ENCODE data around the gene RXRB.
"Not testable (repeated sequence)": the region's sequence is repeated elsewhere in the genome, so short reads cannot be mapped to it uniquely, and the experiment has no call there.

The RXRB gene

DNA sequence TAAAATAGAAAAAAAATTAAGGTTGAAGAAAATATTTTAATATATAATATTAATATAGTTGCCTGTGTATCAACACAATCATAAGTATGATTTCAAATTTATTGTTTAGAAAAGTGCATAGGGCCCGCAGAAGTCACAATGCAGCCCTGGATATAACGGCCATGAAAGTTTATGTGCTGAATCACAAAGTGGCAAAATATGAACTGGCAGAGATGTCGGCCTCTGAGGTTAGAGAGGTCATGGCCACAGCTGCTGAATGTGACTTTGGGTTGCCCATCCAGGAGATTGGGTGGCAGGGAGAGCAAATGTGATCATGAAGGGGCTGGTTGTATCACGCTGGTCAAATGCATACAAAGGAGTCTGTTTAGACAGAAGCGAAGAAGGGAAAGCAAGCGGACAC is 43.9 kb downstream of the RXRB start:
- TF ChIP-seq ARNTL (CRISPR knock-in tag; IDR thresholded peaks at IDR 0.05; ENCODE audit: borderline replicate concordance, low read depth) (no peak), TSHZ2 (CRISPR knock-in tag; IDR thresholded peaks at IDR 0.05) (no peak)
- TF ChIP-seq, protein P1, sequence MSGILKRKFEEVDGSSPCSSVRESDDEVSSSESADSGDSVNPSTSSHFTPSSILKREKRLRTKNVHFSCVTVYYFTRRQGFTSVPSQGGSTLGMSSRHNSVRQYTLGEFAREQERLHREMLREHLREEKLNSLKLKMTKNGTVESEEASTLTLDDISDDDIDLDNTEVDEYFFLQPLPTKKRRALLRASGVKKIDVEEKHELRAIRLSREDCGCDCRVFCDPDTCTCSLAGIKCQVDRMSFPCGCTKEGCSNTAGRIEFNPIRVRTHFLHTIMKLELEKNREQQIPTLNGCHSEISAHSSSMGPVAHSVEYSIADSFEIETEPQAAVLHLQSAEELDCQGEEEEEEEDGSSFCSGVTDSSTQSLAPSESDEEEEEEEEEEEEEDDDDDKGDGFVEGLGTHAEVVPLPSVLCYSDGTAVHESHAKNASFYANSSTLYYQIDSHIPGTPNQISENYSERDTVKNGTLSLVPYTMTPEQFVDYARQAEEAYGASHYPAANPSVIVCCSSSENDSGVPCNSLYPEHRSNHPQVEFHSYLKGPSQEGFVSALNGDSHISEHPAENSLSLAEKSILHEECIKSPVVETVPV (CRISPR knock-in tag; IDR thresholded peaks at IDR 0.05) = no peak

GRCh38 chr6:33154349-33154748 is 46.1 kb downstream of the RXRB start:
- no peak for ATAC-seq
- no peak for TF ChIP-seq ZNF565 (CRISPR knock-in tag; conservative IDR thresholded peaks at IDR 0.05; ENCODE audit: low read depth)
- TF ChIP-seq ZNF70 (CRISPR knock-in tag; IDR thresholded peaks at IDR 0.05) = no peak
- no peak for TF ChIP-seq ARNTL (CRISPR knock-in tag; IDR thresholded peaks at IDR 0.05; ENCODE audit: borderline replicate concordance, low read depth)
- no peak for TF ChIP-seq TSHZ2 (CRISPR knock-in tag; IDR thresholded peaks at IDR 0.05)
- TF ChIP-seq OSR1 (CRISPR knock-in tag; IDR thresholded peaks at IDR 0.05) = no peak

More for the DNA sequence above, 43.9 kb downstream of the RXRB start:
- ATAC-seq = no peak

GRCh38 chr6:33151050-33151449 is 49.4 kb downstream of the RXRB start:
- TF ChIP-seq GLIS3 (CRISPR knock-in tag; IDR thresholded peaks at IDR 0.05) (no peak), RARB (CRISPR knock-in tag; IDR thresholded peaks at IDR 0.05) (no peak), ZNF8 (CRISPR knock-in tag; IDR thresholded peaks at IDR 0.05) (no peak), OSR1 (CRISPR knock-in tag; IDR thresholded peaks at IDR 0.05) (no peak), CSDC2 (CRISPR knock-in tag; IDR thresholded peaks at IDR 0.05) (no peak), BACH2 (CRISPR knock-in tag; IDR thresholded peaks at IDR 0.05; ENCODE audit: borderline replicate concordance) (no peak), ZC3H10 (CRISPR knock-in tag; IDR thresholded peaks at IDR 0.05) (no peak)
- TF ChIP-seq, protein P2, sequence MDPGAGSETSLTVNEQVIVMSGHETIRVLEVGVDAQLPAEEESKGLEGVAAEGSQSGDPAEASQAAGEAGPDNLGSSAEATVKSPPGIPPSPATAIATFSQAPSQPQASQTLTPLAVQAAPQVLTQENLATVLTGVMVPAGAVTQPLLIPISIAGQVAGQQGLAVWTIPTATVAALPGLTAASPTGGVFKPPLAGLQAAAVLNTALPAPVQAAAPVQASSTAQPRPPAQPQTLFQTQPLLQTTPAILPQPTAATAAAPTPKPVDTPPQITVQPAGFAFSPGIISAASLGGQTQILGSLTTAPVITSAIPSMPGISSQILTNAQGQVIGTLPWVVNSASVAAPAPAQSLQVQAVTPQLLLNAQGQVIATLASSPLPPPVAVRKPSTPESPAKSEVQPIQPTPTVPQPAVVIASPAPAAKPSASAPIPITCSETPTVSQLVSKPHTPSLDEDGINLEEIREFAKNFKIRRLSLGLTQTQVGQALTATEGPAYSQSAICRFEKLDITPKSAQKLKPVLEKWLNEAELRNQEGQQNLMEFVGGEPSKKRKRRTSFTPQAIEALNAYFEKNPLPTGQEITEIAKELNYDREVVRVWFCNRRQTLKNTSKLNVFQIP (CRISPR knock-in tag; IDR thresholded peaks at IDR 0.05; ENCODE audit: borderline replicate concordance, low read depth) = no peak
- no peak for ATAC-seq

- ATAC-seq = not testable (repeated sequence)
These were observed 49.9 kb downstream of the RXRB start for GRCh38 chr6:33150560-33150959.

- peak; percentile 78; the same call in 2 of the 3 replicates for ATAC-seq
- TF ChIP-seq ARNTL (CRISPR knock-in tag; IDR thresholded peaks at IDR 0.05; ENCODE audit: borderline replicate concordance, low read depth) (no peak), TCF4 (CRISPR knock-in tag; IDR thresholded peaks at IDR 0.05; ENCODE audit: borderline replicate concordance) (no peak), ZNF70 (CRISPR knock-in tag; IDR thresholded peaks at IDR 0.05) (no peak), OSR1 (CRISPR knock-in tag; IDR thresholded peaks at IDR 0.05) (no peak), ZNF565 (CRISPR knock-in tag; conservative IDR thresholded peaks at IDR 0.05; ENCODE audit: low read depth) (no peak), ISL1 (CRISPR knock-in tag; IDR thresholded peaks at IDR 0.05) (no peak), GLIS3 (CRISPR knock-in tag; IDR thresholded peaks at IDR 0.05) (no peak), BACH2 (CRISPR knock-in tag; IDR thresholded peaks at IDR 0.05; ENCODE audit: borderline replicate concordance) (no peak), CREB5 (CRISPR knock-in tag; IDR thresholded peaks at IDR 0.05; ENCODE audit: low read depth) (no peak)
- TF ChIP-seq, protein P1 (CRISPR knock-in tag; IDR thresholded peaks at IDR 0.05) = no peak
- TF ChIP-seq, protein P2 (CRISPR knock-in tag; IDR thresholded peaks at IDR 0.05; ENCODE audit: borderline replicate concordance, low read depth) = no peak
These were observed 52.4 kb downstream of the RXRB start for GRCh38 chr6:33147807-33148666.

All from SK-N-SH treated with all-trans-retinoic acid at 6 μM for 48 hours (cell line).